ENCODE measurements around the gene IMP4. TPM values are rescaled to one million over a fixed set of nuclear protein-coding genes. Genes with fewer than 3 reads are reported as not detected.

The IMP4 gene
- total RNA-seq, 4 donors from 2014 or later, result 69.2 to 112 (median 91.2) TPM

DNA sequence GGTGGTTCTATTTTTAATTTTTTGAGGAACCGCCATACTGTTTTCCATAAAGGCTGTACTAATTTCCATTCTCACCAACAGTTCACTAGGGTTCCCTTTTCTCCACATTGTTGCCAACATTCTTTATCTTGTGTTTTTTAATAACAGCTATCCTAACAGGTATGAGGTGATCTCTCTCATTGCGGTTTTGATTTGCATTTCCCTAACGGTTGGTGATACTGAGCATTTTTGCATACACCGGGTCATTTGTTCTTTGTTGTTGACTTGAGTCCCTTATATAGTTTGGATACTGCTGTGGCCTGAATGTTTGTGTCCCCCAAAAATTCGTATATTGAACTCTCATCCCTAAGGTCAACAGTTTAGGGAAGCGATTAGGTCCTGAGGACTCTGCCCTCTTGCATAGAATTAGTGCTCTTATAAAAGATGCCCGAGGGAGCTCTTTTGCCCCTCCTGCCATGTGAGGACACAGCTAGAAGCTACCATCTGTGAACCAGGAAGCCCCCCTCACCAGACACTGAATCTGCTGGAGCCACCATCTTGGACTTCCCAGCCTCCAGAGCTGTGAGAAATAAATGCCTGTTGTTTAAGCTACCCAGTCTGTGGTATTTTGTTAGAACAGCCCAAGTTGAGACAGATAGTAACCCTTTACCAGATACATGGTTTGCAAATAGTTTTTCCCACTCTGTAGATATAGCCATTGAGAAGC, 4.7 kb downstream of the IMP4 start:
- Histone ChIP-seq H3K27ac (no peak overlapping the region), H3K27me3 (no peaks in the 10 kb centered on the region), H3K4me1 (peaks cover 12 to 15% (median 13%) of the 10 kb centered on the region in 3 donors), H3K4me3 (no peak overlapping the region), H3K36me3 (peaks cover 18 to 53% (median 34%) of the 10 kb centered on the region in 3 donors), H3K9me3 (no peaks in the 10 kb centered on the region)
- WGBS, 2 donors, result 84 to 95% methylated on average over 7 of the region's 7 CpGs
- intact Hi-C loops (cut with DNase I), result no loop called here
- DNase-seq, result no peak
- TF ChIP-seq POLR2A (IDR thresholded peaks at IDR 0.05), result no peak
- TF ChIP-seq, protein P1, sequence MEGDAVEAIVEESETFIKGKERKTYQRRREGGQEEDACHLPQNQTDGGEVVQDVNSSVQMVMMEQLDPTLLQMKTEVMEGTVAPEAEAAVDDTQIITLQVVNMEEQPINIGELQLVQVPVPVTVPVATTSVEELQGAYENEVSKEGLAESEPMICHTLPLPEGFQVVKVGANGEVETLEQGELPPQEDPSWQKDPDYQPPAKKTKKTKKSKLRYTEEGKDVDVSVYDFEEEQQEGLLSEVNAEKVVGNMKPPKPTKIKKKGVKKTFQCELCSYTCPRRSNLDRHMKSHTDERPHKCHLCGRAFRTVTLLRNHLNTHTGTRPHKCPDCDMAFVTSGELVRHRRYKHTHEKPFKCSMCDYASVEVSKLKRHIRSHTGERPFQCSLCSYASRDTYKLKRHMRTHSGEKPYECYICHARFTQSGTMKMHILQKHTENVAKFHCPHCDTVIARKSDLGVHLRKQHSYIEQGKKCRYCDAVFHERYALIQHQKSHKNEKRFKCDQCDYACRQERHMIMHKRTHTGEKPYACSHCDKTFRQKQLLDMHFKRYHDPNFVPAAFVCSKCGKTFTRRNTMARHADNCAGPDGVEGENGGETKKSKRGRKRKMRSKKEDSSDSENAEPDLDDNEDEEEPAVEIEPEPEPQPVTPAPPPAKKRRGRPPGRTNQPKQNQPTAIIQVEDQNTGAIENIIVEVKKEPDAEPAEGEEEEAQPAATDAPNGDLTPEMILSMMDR (IDR thresholded peaks at IDR 0.05), result no peak

- Histone ChIP-seq H3K27ac (no peak overlapping the region), H3K4me3 (no peak overlapping the region), H3K36me3 (peaks cover 18 to 51% (median 34%) of the 10 kb centered on the region in 3 donors), H3K9me3 (no peaks in the 10 kb centered on the region), H3K27me3 (no peaks in the 10 kb centered on the region), H3K4me1 (peaks cover 2 to 7% (median 5%) of the 10 kb centered on the region in 3 donors)
- DNase-seq, result no peak
- WGBS, 2 donors, result 91 to 93% methylated on average over 3 of the region's 3 CpGs
- TF ChIP-seq, protein P1 (IDR thresholded peaks at IDR 0.05), result no peak
- TF ChIP-seq POLR2A (IDR thresholded peaks at IDR 0.05), result no peak
- intact Hi-C loops (cut with DNase I), result no loop called here
These were observed 6.5 kb downstream of the IMP4 start for GRCh38 chr2:130349174-130349573.

DNA sequence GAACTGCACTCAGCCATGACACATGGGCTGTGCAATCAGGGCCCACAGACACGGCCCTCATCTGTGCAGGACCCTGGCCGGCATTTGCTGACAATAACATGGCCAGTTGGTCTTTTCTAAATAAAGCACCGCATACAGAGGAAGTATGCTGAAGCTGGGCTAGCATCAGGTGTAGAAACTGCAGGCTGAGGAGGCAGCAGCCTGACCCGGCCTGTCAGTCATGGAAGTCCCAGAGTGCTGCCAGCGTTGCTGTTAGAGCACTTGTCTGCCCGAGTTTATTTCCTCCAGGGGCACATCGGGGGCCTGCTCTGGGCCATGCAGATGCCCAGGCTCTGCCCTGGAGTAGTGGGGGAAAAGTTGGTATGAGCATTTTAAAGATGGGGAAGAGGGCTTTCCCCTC, 9.0 kb downstream of the IMP4 start:
- Histone ChIP-seq H3K9me3 (no peaks in the 10 kb centered on the region), H3K4me1 (peaks cover 12 to 24% (median 12%) of the 10 kb centered on the region in 3 donors), H3K27me3 (no peaks in the 10 kb centered on the region), H3K27ac (no peak overlapping the region), H3K36me3 (peaks cover under 1 to 26% (median 11%) of the 10 kb centered on the region in 3 donors), H3K4me3 (no peak overlapping the region)
- no peak for TF ChIP-seq POLR2A (IDR thresholded peaks at IDR 0.05)
- TF ChIP-seq, protein P1 (IDR thresholded peaks at IDR 0.05), result no peak
- no peak for DNase-seq
- WGBS, 2 donors, result 57% methylated on average over 5 of the region's 7 CpGs; no CpG with 5 or more reads in 1 of the 2 donors
- intact Hi-C loops (cut with DNase I), result no loop called here

DNA sequence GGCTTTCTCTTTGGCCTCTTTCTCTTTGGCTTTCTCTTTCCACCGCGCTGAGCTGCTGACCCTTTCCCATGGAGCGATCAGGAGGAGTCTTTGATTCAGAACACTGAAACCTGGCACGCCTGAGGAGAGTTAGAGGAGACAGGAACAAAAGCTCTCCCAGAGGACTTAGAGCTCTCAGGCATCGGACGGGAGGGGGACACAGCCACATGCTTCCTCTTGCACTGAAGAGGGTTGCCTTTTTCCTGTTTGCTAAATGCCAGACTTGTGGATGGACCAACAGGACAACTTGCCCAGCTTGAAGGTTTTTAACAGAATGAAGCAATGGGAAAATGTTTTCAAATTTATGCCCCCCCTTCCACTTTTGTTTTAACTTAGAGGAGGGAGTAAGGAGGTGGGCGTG, 9.5 kb downstream of the IMP4 start:
- DNase-seq, result no peak
- H3K4me1 ChIP-seq, result peaks cover 12 to 28% (median 14%) of the 10 kb centered on the region in 3 donors
- H3K36me3 ChIP-seq, result peaks cover 0 to 20% (median 9%) of the 10 kb centered on the region in 3 donors
- 49 to 67% methylated on average over 6 of the region's 7 CpGs for WGBS, 2 donors
- H3K4me3 ChIP-seq, result no peak overlapping the region
- TF ChIP-seq POLR2A (IDR thresholded peaks at IDR 0.05), result no peak
- TF ChIP-seq, protein P1 (IDR thresholded peaks at IDR 0.05), result no peak
- H3K27ac ChIP-seq, result no peak overlapping the region
- H3K27me3 ChIP-seq, result no peaks in the 10 kb centered on the region
- intact Hi-C loops (cut with DNase I), result no loop called here
- no peaks in the 10 kb centered on the region for H3K9me3 ChIP-seq

DNA sequence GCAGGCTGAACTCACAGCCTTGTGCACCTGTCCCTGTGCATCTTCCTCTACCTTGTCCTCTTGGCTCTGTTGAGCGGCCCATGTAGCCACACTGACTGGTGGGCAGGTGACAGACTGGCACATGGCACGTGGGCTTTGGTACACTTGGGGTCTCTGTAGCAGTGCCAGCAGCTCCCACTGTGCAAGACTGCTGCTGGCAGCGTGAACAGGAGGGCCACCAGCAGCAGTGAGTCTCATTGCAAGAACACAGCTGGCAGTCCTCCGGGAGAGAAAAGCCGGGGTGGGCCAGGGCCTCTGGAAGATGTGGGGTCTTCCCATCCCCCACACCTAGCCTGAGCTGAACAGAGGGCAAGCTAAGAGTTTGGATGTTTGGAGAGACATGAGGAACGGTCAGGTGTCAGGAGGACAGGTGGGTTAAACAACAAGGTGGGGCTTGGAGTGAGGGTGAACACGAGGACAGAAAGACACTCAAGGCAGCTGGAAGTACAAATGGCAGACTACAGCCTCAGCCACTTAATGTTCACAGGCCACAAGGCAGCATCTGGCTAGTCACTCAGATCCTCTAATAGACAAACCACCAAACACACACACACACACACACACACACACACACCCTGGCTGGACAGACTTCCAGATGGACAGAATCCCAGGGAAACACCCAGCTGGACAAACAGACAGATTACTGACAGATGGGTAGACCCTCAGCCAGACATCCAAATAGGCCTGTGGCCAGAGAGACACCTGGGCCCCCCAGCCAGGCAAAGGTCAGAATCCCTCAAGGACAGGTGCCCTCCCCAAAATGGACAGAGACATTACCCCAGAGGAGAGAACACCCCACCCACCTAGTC, 10.8 kb downstream of the IMP4 start:
- H3K36me3 ChIP-seq, result peaks cover 0 to 8% (median 0%) of the 10 kb centered on the region in 3 donors
- WGBS, 2 donors, result 77 to 84% methylated on average over 4 to 5 of the region's 7 CpGs
- H3K27me3 ChIP-seq, result no peaks in the 10 kb centered on the region
- peaks cover 12 to 28% (median 14%) of the 10 kb centered on the region in 3 donors for H3K4me1 ChIP-seq
- H3K9me3 ChIP-seq, result no peaks in the 10 kb centered on the region
- H3K27ac ChIP-seq, result no peak overlapping the region
- TF ChIP-seq, protein P1 (IDR thresholded peaks at IDR 0.05), result no peak
- no peak for TF ChIP-seq POLR2A (IDR thresholded peaks at IDR 0.05)
- intact Hi-C loops (cut with DNase I), result no loop called here
- DNase-seq, result no peak
- no peak overlapping the region for H3K4me3 ChIP-seq
